ENCODE data around the gene PARD3.

PARD3 gene

GRCh38 chr10:34320265-34320664 is 494.8 kb downstream of the PARD3 start:
- DNase-seq (ENCODE audit: low spot score) (no peak), ATAC-seq (ENCODE audit: low read depth) (no peak)
- H3K9me3 ChIP-seq (ENCODE audit: severe bottlenecking), result no peaks in the 10 kb centered on the region
- no peaks in the 10 kb centered on the region for H3K27me3 ChIP-seq (ENCODE audit: insufficient read depth, poor library complexity, severe bottlenecking)
- peaks cover 17% of the 10 kb centered on the region for H3K4me1 ChIP-seq (ENCODE audit: insufficient read depth, poor library complexity, severe bottlenecking)
- H3K27ac ChIP-seq (ENCODE audit: poor library complexity, severe bottlenecking), result peak overlapping the region; percentile 76
- H3K36me3 ChIP-seq (ENCODE audit: low read depth), result peaks cover 12% of the 10 kb centered on the region; the same call in 1 of the 2 replicates
- no peak for TF ChIP-seq CTCF (IDR thresholded peaks at IDR 0.05; ENCODE audit: poor library complexity, severe bottlenecking)
- no peak overlapping the region for H3K4me3 ChIP-seq (ENCODE audit: severe bottlenecking)

GRCh38 chr10:34319197-34319846 is 495.8 kb downstream of the PARD3 start:
- peaks cover 12% of the 10 kb centered on the region; the same call in 1 of the 2 replicates for H3K36me3 ChIP-seq (ENCODE audit: low read depth)
- H3K27me3 ChIP-seq (ENCODE audit: insufficient read depth, poor library complexity, severe bottlenecking), result no peaks in the 10 kb centered on the region
- no peaks in the 10 kb centered on the region for H3K9me3 ChIP-seq (ENCODE audit: severe bottlenecking)
- peaks cover 17% of the 10 kb centered on the region for H3K4me1 ChIP-seq (ENCODE audit: insufficient read depth, poor library complexity, severe bottlenecking)
- DNase-seq (ENCODE audit: low spot score) (peak; percentile 73), ATAC-seq (ENCODE audit: low read depth) (peak; percentile 98)
- H3K27ac ChIP-seq (ENCODE audit: poor library complexity, severe bottlenecking), result peak overlapping the region; percentile 76
- no peak overlapping the region for H3K4me3 ChIP-seq (ENCODE audit: severe bottlenecking)
- no peak for TF ChIP-seq CTCF (IDR thresholded peaks at IDR 0.05; ENCODE audit: poor library complexity, severe bottlenecking)

GRCh38 chr10:34316154-34316553 is 498.9 kb downstream of the PARD3 start:
- no peak overlapping the region for H3K4me3 ChIP-seq (ENCODE audit: severe bottlenecking)
- TF ChIP-seq CTCF (IDR thresholded peaks at IDR 0.05; ENCODE audit: poor library complexity, severe bottlenecking), result no peak
- no peak for ATAC-seq (ENCODE audit: low read depth)
- H3K9me3 ChIP-seq (ENCODE audit: severe bottlenecking), result no peaks in the 10 kb centered on the region
- peaks cover 16% of the 10 kb centered on the region; the same call in 1 of the 2 replicates for H3K36me3 ChIP-seq (ENCODE audit: low read depth)
- no peak for DNase-seq (ENCODE audit: low spot score)
- H3K27me3 ChIP-seq (ENCODE audit: insufficient read depth, poor library complexity, severe bottlenecking), result no peaks in the 10 kb centered on the region
- peaks cover 17% of the 10 kb centered on the region for H3K4me1 ChIP-seq (ENCODE audit: insufficient read depth, poor library complexity, severe bottlenecking)
- no peak overlapping the region for H3K27ac ChIP-seq (ENCODE audit: poor library complexity, severe bottlenecking)

GRCh38 chr10:34314457-34314856 is 500.6 kb downstream of the PARD3 start:
- Histone ChIP-seq H3K4me1 (ENCODE audit: insufficient read depth, poor library complexity, severe bottlenecking) (peaks cover 4% of the 10 kb centered on the region), H3K4me3 (ENCODE audit: severe bottlenecking) (no peak overlapping the region), H3K36me3 (ENCODE audit: low read depth) (peaks cover 16% of the 10 kb centered on the region; the same call in 1 of the 2 replicates), H3K27me3 (ENCODE audit: insufficient read depth, poor library complexity, severe bottlenecking) (no peaks in the 10 kb centered on the region), H3K9me3 (ENCODE audit: severe bottlenecking) (no peaks in the 10 kb centered on the region), H3K27ac (ENCODE audit: poor library complexity, severe bottlenecking) (no peak overlapping the region)
- DNase-seq (ENCODE audit: low spot score) (no peak), ATAC-seq (ENCODE audit: low read depth) (no peak)
- TF ChIP-seq CTCF (IDR thresholded peaks at IDR 0.05; ENCODE audit: poor library complexity, severe bottlenecking), result no peak

- Histone ChIP-seq H3K4me3 (ENCODE audit: severe bottlenecking) (no peak overlapping the region), H3K27ac (ENCODE audit: poor library complexity, severe bottlenecking) (no peak overlapping the region), H3K27me3 (ENCODE audit: insufficient read depth, poor library complexity, severe bottlenecking) (no peaks in the 10 kb centered on the region), H3K36me3 (ENCODE audit: low read depth) (peaks cover 16% of the 10 kb centered on the region; the same call in 1 of the 2 replicates), H3K9me3 (ENCODE audit: severe bottlenecking) (no peaks in the 10 kb centered on the region), H3K4me1 (ENCODE audit: insufficient read depth, poor library complexity, severe bottlenecking) (no peaks in the 10 kb centered on the region)
- DNase-seq (ENCODE audit: low spot score), result no peak
- no peak for ATAC-seq (ENCODE audit: low read depth)
- TF ChIP-seq CTCF (IDR thresholded peaks at IDR 0.05; ENCODE audit: poor library complexity, severe bottlenecking), result no peak
Measured at GRCh38 chr10:34313888-34314287, 501.2 kb downstream of the PARD3 start.
